Mucosa of descending colon (tissue), 3 donors: ENCODE results near the gene BAZ1B. TPM values are rescaled to one million over a fixed set of nuclear protein-coding genes. Genes with fewer than 3 reads are reported as not detected.
"Not testable (repeated sequence)": the region's sequence is repeated elsewhere in the genome, so short reads cannot be mapped to it uniquely, and the experiment has no call there.

Experiments
- ATAC-seq: fragments of 200-7000 bp; cut with Tn5 transposase; one replicate; pipeline ENCODE4 v1.9.1; 2020; ENCODE audit warnings: mild to moderate bottlenecking, moderate library complexity
- DNase-seq, 3 donors: peaks; one replicate each; pipeline ENCODE4 v3.0.0-alpha.2; 2020
- H3K36me3 ChIP-seq: fragments of 200-600 bp; one replicate; pipeline ENCODE4 v1.8.0; 2021; ENCODE audit warnings: low read depth, mild to moderate bottlenecking
- H3K4me1 ChIP-seq: fragments of 200-600 bp; one replicate; pipeline ENCODE4 v1.8.0; 2021; ENCODE audit warnings: low read depth, mild to moderate bottlenecking
- H3K4me3 ChIP-seq: fragments of 200-600 bp; one replicate; pipeline ENCODE4 v1.8.0; 2021; ENCODE audit warnings: mild to moderate bottlenecking
- H3K9me3 ChIP-seq: fragments of 200-600 bp; one replicate; pipeline ENCODE4 v1.8.0; 2021; ENCODE audit warnings: mild to moderate bottlenecking
- CTCF ChIP-seq: fragments of 200-600 bp; IDR thresholded peaks from one replicate; pipeline ENCODE4 v1.8.0; 2022; ENCODE audit warnings: antibody characterized with exemption, mild to moderate bottlenecking
- intact Hi-C, 2 donors: fragments of 100-400 bp; cut with DNase I in 1 of 2; cut with micrococcal nuclease in 1 of 2; formaldehyde crosslinking; loops; one replicate each; pipeline versions ENCODE4 v1.11.0 to v1.11.1; 2022; cut with DNase I, micrococcal nuclease
- total RNA-seq, 3 donors: library from RNA; stranded (reverse); fragmentation: NEBNext Ultra II Directional in 2 of 3; extraction: Animal tissue kit (Norgen Biotek cat#: 25700) in 2 of 3; gene quantifications; one replicate each; pipeline versions ENCODE4 v1.2.1 to v1.2.4, GENCODE V29; 2021 to 2023
- donor health status: DM: no; HTN: no; CAD: no; lungs with moderate emphysema.
- donor health status: DM: no; HTN: no; CAD: no.
- donor health status: DM: no; HTN: yes; CAD: no.

Gene BAZ1B
- total RNA-seq, 3 donors from 2014 or later, result 37.4 to 76.0 (median 41.4) TPM

- no peaks in the 10 kb centered on the region for H3K4me1 ChIP-seq
- no peaks in the 10 kb centered on the region for H3K9me3 ChIP-seq
Observed at GRCh38 chr7:73426016-73426415, 96.1 kb downstream of the BAZ1B start.

GRCh38 chr7:73425356-73425983, 96.6 kb downstream of the BAZ1B start:
- Histone ChIP-seq H3K36me3 (no peaks in the 10 kb centered on the region), H3K9me3 (no peaks in the 10 kb centered on the region), H3K4me3 (no peak overlapping the region), H3K4me1 (no peaks in the 10 kb centered on the region)
- intact Hi-C loops, result no loop called here
- DNase-seq (no peak), ATAC-seq (no peak)
- no peak for TF ChIP-seq CTCF

More at GRCh38 chr7:73426016-73426415, 96.1 kb downstream of the BAZ1B start:
- intact Hi-C loops, result no loop called here
- TF ChIP-seq CTCF, result no peak
- no peaks in the 10 kb centered on the region for H3K36me3 ChIP-seq
- no peak overlapping the region for H3K4me3 ChIP-seq
- no peak for DNase-seq
- no peak for ATAC-seq

GRCh38 chr7:73424489-73424885, 97.6 kb downstream of the BAZ1B start:
- no peak for TF ChIP-seq CTCF
- Histone ChIP-seq H3K36me3 (no peaks in the 10 kb centered on the region), H3K9me3 (no peaks in the 10 kb centered on the region), H3K4me3 (no peak overlapping the region), H3K4me1 (no peaks in the 10 kb centered on the region)
- DNase-seq (no peak), ATAC-seq (no peak)
- intact Hi-C loops, result no loop called here

GRCh38 chr7:73423519-73424488, 98.3 kb downstream of the BAZ1B start:
- Histone ChIP-seq H3K4me3 (no peak overlapping the region), H3K4me1 (no peaks in the 10 kb centered on the region), H3K9me3 (no peaks in the 10 kb centered on the region), H3K36me3 (no peaks in the 10 kb centered on the region)
- intact Hi-C loops, result no loop called here
- no peak for DNase-seq
- ATAC-seq, result no peak
- TF ChIP-seq CTCF, result no peak

GRCh38 chr7:73420610-73421009, 101.5 kb downstream of the BAZ1B start:
- DNase-seq, H3K4me3 ChIP-seq, intact Hi-C loops, H3K36me3 ChIP-seq, H3K4me1 ChIP-seq, H3K9me3 ChIP-seq, ATAC-seq: not testable (repeated sequence)

- ATAC-seq (peak; percentile 86), DNase-seq (peak; percentile 58 to 65 (median 65))
Observed at GRCh38 chr7:73420016-73420415, 102.1 kb downstream of the BAZ1B start.

More at GRCh38 chr7:73420016-73420415, 102.1 kb downstream of the BAZ1B start:
- H3K9me3 ChIP-seq, H3K4me3 ChIP-seq, intact Hi-C loops, H3K36me3 ChIP-seq, H3K4me1 ChIP-seq: not testable (repeated sequence)
